Astrocyte of the hippocampus (primary cell): ENCODE data around the gene DOCK8.

Source experiments
- DNase-seq: peaks from one replicate; pipeline ENCODE4 v3.0.0; 2011; ENCODE audit warnings: low read depth, low spot score

DOCK8 gene

DNA sequence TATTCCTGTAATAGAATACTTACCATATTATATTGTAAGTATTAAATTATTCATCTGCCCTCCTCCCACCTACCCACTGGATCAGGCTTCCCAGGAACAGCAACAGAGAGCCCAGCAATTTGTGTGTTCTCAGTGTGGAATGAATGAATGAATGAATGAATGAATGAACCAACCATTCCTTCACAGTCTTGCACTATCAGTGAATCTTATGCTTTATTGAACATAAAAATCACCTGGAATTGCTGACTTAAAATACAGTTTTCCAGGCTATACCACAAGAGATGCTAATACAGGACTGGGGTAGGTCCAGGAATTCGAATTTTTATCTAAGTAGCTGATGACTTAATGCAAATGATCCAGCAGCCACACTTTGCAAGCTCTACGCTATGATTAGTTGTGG lies 51.6 kb downstream of the DOCK8 start:
- no peak for DNase-seq

DNA sequence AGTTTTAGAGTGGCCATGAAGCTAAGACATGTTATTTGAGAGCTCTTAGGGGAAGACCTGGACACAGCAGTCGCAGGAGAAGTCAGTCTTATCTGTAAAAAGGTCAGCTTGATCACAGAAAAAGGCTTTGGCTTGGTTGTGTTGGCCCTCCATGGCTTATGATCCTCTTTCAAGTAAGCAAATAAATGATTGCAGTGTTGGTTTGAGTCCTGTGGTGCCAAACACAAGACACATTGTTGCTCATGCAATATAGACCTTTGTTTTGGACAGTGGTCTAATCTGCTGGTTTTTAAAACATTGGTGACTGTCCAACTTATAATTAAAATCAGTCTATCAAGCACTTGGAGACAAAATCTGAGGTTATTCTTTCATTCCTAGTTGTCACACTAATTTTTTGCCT lies 54.0 kb downstream of the DOCK8 start:
- no peak for DNase-seq

DNA sequence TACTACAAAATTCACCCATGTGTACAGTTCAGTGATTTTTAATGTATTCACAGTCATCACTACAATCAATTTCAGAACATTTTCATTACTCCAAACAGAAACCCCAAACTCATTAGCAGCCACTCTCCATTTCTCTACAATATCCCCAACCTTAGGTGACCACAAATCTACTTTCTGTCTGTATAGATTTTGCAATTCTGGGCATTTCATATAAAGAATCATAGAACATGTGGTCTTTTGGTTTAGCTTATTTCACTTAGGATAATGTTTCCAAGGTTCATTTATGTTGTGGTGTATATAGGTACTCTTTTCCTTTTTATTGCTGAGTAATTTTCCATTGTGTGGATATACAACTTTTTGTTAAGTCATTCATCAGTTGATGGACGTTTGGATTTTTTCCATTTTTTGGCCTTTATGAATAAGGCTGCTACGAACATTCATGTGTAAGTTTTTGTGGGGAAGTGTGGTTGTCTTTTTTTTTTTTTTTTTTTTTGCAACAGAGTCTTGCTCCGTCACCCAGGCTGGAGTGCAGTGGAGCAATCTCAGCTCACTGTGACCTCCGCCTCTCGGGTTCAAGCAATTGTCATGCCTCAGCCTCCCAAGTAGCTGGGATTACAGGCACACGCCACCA lies 54.5 kb downstream of the DOCK8 start:
- DNase-seq: no peak

DNA sequence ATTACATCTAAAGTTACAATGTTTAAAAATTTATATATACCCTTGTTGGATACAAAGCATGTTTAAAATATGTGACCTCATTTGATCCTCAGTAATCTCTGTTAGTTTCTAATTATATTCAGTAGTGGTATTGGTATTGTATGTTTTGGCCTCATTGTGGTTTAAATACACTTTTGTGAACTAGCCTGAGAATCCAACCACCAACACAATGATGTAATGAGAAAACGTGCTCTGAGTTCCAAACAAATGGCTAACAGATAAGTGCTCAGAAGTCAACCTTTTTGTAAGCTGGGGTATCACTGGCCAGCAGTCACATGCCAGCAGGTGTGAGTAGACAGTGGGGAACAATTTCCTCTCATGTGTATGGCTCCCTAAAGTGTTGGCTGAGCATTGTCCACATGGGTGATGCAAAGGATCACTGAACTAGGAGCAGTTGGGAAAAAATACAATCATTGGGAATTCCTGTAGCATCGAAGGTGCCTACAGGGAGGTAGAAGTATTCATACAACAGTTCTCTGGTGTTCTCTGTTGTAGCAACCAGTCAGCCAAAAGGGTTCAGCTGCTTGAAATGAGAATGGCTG lies 56.1 kb downstream of the DOCK8 start:
- no peak for DNase-seq

DNA sequence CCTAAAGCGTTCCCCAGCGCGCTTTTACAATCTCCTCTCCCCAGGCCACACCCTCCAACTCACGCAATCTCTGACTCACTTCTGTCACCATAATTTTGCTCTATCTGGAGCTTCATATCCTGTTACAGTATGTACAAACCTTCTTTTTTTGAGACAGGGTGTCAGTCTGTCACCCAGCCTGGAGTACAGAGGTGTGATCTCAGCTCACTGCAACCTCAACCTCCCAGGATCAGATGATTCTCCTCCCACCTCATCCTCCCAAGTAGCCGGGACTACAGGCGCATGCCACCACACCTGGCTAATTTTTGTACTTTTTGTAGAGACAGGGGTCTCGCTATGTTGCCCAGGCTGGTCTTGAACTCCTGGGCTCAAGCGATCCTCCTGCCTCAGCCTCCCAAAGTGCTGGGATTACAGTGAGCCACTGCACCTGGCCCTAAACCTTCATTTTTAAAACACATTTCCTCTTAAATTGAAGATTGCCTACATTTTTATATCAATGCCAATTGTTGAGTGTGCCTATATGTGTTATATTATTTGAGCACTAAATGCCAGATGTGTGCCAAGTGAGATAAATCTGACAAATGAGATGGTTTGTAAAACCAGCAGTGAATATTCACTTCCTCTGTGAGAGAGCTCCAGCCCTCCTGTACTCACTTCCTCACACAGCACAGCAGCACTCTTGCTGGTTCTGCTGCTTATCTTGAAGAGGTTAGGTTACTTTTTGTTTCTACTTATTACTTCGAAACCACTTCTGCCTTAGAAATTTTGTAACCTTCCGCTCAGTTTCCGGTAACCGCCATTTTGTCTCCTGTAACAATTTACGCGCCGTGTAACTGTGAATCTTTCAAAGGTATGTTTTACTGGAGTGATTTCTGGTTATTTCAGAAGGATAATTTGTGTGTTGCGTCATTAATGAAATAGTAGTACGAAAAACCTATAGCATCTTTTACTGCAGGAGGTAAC lies 57.9 kb downstream of the DOCK8 start:
- no peak for DNase-seq

DNA sequence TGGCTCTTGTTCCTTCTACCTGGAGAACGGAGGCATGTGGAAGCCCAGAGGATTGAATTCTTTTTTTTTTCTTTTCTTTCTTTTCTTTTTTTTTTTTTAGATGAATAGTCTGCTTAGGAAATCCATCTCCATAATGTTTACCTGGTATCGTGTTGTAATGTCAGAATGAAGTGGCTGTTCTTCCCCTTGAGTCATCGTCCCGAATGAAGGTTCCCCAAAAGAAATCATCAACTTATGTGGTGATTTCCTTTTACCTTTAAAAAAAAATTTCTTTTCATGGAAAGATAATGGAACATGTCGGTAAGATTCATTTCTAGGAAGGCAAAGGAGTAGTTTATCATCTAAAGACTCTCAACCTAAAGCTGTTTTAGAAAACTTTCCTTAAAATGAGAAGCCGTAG lies 59.7 kb downstream of the DOCK8 start:
- no peak for DNase-seq

DNA sequence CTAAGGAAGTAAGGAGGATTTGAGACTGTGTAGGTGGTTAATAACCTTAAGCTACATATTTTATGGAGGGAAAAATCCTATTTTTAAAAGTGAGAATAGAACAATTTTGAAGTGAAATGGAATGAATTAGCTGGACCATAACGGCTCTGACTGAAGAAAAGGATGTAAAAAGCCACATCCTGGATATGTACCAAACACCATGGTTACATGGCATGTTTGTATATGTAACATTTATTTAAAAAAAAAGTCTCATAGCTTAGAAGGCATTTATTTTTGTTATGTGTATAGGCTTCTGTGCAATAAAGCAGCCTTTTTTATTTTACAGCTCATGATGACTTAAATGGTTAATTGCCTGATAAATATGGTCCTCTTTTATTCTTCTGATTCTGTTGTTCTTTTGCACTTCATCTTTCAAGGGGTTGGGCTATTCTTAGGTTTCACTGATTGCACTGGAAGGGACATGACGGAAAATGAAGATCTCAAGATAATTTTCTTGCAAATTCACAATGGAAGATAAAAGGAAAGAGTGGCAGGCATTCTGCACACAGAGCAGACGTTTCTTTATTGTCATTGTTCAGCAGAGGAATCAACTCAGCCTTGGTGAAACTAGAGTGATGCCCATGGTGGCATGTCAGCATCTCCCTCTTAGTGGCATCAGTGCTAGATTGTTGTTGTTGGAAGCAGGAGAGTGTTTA lies 63.1 kb downstream of the DOCK8 start:
- DNase-seq: no peak

DNA sequence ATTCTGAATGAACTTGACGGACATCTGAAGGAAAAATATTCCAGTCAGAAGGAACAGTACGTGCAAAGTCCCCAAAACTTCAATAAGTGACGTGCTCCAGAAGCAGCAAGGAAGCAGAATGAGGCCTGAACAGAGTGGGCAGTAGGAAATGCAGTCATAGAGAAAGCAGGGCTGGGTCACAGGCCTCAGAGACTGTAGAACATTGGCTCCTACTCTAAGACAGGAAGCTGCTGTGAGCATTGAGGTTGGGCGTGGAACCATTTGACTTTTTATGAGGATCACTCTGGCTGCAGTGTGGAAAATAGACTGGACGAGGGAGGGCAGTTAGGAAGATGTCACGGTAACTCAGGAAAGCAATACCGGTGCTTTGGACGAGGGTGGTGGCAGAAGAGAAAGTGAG lies 64.0 kb downstream of the DOCK8 start:
- DNase-seq: no peak

DNA sequence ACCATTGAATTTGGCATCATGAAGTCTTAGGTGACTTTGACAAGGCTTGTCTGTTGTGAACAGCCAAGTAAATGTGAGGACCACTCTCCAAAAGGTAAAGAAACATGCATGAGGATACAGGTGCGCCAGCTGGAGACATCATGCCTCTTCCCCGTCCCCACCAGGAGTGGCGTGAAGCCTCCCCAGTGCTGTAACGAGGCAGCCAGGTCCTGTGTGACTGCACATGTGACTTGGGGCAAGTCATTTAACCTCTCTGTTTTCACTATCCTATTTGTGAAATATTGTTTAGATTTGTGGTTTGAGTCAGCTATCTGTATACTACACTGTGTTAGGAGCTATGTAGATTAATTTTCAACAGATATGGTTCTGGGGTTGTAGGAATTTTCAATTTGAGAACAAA lies 65.0 kb downstream of the DOCK8 start:
- DNase-seq: no peak

DNA sequence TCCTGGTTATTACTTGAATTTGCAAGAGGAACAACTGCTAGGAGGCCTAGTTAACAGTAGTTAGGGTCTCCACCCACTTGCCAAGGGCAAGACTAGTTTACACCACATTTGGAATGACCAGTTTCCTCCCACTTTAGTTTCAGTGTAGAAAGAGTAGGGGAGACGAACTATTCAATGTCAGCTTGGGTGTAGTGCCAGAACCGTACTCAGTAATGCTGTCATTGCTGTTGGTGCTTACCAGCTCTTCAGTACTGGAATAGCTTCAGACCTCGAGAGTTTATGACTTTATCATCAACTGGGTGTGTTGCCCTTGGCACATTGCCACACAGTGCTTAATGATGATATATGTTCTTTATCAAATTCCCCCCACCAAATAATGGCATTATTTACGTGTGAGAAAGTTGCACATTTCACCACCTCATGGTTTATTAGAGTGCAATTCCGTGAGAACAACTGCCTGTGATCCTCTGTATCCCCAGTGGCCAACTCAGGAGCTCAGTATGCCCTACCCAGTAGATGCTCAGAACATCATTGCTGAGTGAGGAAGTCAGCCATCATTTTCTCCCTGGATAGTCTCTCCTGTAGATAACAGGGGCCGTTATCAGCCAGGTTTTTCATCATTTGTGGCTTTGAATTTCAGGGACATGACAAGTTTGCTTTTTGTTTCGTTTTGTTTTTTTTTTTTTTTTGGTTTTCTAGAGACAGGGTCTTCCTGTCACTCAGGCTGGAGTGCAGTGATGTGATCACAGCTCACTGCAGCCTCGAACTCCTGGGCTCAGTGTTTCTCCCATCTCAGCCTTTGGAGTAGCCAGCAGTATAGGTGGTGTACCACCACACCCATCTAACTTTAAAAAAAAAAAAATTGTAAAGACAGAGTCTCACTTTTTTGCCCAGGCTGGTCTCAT lies 67.3 kb downstream of the DOCK8 start:
- no peak for DNase-seq

DNA sequence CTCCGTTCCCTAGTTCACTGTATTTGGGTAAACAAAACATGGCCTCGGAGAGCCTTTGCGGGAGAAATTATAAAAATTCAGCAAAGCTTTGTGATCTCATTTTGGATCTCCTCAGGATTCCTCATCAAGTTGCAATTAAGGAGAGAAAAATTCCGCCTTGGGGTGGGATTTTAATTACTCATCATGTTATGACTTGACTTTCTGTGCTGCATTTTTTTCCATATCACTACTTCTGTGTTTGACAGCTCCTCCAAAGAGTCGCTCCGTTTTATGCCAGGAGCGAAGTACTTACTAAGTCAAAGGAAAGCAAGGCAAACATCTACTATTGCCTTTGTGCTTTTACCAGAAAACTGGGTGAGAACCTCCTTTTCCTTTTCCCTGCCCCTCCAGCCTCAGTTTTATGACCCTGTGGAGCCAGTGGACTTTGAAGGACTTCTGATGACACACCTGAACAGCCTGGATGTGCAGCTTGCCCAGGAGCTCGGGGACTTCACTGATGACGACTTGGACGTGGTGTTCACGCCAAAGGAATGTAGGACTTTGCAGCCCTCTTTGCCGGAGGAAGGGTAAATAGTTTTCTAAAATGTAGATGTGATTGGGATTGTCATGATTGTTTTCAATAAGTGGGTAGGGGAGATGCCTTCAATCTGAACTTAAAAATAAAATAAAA lies 71.5 kb downstream of the DOCK8 start:
- DNase-seq: no peak

DNA sequence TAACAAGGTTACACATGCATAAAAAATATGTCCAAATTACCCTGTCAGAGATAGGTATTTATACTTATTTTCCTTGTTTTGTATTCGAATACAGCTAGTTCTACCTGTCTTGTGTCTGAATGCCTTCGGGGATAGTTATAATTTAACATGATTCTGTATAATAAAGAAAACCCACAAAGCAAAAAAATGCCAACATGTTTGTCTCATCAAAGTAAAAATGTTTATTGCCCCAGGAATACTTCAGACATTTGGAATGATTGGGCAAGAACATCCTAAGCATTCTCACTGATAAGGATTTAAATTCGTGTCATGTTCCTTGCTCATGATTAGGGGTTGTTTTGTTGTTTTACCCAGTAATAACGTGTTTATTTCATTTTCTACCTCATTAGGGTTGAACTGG lies 74.5 kb downstream of the DOCK8 start:
- no peak for DNase-seq

DNA sequence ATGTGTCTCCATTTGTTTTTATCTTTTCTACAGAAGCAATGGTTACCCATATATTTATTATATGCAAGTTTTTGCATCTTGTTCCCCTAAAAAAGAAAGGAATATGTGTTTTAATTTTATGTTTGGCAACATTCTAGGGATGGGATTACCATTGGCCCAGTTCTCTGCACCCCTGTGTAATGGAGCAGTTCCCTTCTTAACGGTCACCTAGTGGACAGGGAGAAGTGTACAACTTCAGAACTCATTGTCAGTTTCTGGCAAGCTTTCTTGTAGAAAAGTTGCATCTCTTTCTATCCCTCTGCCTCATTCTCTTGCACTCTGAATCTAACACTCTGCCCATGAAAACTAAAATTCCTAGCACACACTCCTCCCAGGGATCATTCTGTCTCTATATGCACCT lies 78.2 kb downstream of the DOCK8 start:
- no peak for DNase-seq

DNA sequence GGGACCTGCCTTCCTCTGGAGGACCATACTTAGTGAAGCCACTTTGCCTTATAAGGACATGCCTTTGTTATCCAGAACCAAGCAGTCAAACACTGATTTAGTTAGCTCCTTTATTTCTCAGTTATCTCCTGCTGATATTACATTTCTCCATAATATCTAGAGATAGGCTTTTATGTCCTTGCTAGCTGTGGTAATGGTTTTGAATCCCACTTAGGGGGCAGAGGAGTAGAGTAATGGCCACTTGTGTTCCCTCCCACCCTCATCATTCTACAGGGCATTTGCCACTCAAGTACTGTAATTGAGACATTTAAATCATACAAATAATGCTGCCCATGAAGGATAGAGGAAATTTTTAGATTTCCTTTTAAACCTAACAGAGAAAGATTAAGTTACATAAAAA lies 80.9 kb downstream of the DOCK8 start:
- no peak for DNase-seq

DNA sequence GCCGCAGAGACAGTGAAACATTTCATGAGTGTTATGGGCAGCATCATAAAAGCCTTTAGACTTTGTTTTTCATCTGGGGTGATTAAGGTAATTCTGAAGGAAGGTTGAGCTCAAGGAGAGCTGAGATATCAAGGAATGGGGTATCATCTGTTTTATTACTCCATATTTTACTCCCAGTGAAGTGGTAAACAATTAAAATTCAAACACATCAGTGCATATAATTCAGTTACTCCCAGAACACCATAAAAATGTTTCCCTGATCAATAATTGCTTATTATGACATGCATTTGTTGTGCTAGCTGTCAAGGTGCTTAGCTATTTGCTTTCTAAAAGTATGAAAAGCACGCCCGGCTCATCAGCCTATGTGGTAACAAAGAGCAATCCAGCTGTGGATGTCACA lies 81.7 kb downstream of the DOCK8 start:
- no peak for DNase-seq

DNA sequence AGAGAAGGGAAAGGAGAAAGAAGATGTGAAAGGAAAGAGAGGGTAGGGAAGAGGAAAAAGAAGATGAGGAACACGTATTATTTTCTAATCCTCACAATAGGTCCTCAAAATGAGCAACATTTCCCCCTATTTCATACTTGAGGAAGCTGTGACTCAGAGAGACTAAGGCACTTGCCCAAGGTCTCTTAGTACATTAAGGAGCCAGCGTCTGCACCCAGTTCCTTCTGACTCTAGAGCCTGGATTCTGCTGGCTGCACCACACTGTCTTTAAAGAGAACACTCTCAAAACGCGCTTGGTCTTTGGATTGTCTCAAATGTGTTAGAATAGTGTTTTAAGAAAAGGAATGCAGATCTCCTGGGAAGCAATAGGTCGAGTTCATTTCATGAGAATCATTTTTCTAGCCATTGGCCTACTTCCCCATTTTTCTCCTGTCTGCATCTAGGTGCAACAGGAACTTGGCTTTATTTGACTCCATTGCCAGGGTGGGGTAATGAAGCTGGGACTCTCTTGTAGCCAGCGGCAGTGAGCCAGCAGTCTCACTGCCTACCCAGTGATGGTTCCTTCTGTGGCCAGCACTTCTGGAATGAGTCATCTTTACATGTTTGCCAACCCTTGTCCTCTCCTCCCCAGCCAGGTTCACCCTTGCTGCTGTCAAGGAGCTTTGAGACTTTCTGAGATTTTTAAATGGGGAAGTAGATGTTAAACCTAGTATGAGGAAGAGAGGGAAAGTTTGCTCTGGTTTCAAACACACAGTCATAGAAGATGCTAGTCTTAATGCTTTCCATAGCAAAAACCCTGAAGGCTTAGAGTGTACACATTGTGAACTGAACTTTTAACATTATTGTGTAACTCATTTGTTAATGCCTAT lies 82.7 kb downstream of the DOCK8 start:
- peak; percentile 5 for DNase-seq

DNA sequence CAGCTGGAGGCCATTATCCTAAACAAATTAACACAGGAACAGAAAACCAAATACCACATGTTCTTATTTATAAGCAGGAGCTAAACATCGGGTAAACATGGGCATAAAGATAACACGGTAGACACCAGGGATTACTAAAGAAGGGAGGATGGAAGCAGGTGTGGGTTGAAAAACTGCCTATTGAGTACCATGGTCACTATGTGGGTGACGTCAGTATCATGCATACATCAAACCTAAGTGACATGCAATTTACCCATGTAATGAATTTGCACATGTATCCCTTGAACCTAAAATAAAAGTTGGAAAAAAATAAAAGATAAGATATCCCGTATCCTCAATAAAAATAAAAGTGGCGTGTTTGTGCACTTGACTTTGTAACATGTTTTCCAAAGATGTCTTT lies 88.8 kb downstream of the DOCK8 start:
- DNase-seq: no peak

DNA sequence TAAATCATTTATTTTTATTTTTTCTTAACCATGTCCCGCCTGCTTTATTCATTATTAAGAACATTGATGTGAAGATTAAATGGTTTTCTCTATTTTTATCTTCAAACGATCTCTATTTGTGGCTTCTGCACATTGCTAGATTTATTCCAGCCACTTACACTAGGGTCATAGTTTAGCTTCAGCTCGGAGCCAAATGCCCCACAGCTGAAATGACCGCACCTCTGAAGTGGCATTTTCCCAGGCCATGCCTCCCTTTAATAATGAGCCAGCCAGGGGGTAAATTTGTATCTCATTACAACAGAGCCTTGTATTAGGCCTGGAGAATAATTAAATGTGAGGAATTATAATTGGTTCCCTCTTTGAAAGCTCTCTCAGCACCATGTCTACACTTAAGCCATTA lies 89.4 kb downstream of the DOCK8 start:
- DNase-seq: peak; percentile 5

DNA sequence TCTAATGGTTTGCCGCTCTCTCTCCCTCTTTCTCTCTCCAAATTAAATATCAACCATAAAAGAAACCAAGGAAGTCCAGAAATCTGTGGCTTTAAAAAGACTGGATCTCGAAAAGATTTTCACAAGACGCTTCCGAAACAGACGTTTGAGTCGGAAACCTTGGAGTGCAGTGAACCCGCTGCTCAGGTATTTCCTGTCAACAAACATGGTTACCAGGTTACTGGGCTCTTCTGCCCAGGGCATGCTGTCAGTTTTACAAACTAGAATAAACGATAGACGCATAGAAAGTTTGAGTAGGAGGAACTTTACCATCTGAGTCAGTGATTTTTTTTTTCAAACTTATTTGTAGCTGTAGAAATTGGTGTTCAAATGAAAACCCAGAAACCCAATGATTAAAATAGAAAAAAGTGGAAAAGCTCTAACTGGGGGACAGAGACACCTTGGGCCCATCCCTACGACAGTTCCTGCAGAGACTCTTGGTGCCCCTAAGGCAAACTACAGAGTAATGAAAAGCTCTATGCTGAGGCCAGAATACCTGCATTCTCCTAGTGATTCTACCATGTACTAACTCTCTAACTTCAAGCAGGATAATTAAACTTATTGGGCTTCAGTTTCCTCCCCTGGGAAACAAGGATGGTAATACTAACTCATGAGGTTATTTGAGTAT lies 90.0 kb downstream of the DOCK8 start:
- DNase-seq: peak; percentile 10
